NT2/D1 (cell line): Measurements from ENCODE around the gene GALM.

Experiments
- YY1 ChIP-seq: IDR thresholded peaks from 2 replicates; pipeline ENCODE4 v1.6.1; 2011; ENCODE audit not compliant: insufficient read length, insufficient read depth
- ZNF274 ChIP-seq: IDR thresholded peaks from 2 replicates; pipeline ENCODE4 v1.6.1; 2011; ENCODE audit warnings: mild to moderate bottlenecking, low read depth, low read length

GRCh38 chr2:38658613-38659012 is 7.3 kb upstream of the GALM start:
- TF ChIP-seq ZNF274 (no peak), YY1 (no peak)
